Measurements from ENCODE around the gene DLG1.
"Not testable (repeated sequence)": the region's sequence is repeated elsewhere in the genome, so short reads cannot be mapped to it uniquely, and the experiment has no call there.

The DLG1 gene

GRCh38 chr3:197239857-197240256, 58.6 kb downstream of the DLG1 start:
- no peak for DNase-seq

- no peak for DNase-seq
These were observed 59.6 kb downstream of the DLG1 start for GRCh38 chr3:197238842-197239241.

GRCh38 chr3:197237897-197238296, 60.5 kb downstream of the DLG1 start:
- DNase-seq = no peak

GRCh38 chr3:197236362-197236761, 62.0 kb downstream of the DLG1 start:
- no peak for DNase-seq

DNA sequence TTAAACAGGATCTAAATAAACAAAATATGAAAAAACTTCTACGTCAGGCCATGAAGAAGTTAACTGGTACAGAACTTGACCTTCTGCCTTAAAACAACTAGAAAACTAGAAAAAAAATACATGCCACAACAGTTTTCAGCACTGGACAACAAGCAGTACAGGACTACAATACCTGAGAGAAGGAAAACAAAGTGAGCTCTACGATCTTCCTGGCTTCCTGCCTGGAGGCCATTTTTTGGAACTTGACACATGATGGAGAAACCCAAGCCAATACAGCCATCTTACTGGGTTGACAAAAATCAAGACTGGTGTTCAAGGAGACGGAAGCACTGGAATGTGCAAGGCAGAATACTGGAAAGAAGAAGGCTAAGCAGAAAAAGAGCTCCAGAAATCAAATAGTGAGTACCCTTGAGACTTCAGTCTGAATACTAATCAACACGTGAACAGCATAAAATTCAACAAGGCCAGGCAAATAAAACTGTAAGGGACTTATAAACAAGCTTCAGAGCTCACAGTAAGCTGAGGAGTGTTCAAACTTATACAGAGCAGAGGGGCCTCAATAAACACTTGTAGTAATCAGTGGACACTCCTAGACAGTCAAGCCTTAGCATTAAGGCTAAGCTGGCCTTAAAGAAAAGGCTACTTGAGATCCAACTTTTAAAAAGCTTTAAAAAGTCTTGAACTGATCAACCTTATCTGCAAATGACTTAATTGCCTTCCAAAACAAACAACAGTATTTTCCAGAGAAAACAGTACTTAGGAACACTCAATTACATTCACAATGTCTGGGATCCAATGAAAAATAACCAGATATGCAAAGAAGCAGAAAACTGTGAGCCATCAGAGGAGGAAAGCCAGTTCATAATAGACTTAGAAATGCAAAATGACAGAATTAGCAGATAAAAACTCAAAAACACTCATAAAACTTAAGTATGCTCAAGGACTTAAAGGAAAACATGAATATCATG, 63.2 kb downstream of the DLG1 start:
- DNase-seq = no peak

DNA sequence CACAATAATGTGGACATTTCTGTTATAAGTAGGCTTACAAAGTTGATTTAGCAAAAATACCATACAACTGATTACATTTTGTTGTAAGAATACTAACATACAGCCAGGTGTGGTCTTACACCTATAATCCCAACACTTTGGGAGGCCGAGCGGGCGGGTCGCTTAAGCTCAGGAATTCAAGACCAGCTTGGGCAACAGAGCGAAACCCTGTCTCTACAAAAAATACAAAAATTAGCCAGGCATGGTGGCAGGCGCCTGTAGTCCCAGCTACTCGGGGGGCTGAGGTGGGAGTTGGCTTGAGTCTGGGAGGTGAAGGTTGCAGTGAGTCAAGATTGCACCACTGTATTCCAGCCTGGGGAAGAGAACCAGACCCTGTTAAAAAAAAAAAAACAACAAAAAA, 67.1 kb downstream of the DLG1 start:
- DNase-seq = no peak

DNA sequence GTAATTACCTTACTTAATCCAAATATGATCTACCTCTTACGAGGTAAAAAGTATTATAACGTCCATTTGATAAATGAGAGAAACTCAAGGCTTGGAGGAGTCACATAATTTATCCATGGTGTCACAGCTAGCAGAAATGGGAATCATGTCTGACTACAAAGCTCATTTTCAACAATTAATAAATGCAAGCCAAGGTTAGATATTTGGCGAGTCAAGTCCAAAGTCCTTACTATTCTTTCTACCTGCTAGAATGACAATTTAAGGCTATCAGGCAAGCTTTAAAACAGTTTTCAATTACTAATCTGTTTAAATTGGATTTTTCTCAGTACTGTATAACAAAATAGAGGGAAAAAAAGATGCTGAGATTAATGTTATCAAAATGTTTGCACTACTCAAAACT, 68.6 kb downstream of the DLG1 start:
- DNase-seq = no peak

DNA sequence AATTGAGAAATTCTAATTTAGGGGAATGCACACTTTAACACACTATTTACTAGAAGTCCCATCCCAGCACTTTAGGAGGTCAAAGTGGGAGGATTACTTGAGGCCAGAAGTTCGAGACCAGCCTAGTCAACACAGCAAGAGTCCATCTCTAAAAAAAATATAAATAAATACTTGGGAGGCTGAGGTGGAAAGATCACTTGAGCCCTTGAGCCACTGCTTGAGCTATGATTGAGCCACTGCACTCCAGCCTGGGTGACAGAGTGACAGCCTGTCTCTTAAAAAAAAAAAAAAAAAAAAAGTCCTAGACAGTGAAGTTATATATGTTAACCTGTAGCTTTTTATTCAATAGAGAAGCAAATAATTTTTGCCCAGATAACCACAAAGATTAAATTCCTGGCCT, 69.2 kb downstream of the DLG1 start:
- DNase-seq = no peak

GRCh38 chr3:197227780-197228574, 70.4 kb downstream of the DLG1 start:
- no peak for DNase-seq

GRCh38 chr3:197226179-197226578, 72.2 kb downstream of the DLG1 start:
- DNase-seq = no peak

DNA sequence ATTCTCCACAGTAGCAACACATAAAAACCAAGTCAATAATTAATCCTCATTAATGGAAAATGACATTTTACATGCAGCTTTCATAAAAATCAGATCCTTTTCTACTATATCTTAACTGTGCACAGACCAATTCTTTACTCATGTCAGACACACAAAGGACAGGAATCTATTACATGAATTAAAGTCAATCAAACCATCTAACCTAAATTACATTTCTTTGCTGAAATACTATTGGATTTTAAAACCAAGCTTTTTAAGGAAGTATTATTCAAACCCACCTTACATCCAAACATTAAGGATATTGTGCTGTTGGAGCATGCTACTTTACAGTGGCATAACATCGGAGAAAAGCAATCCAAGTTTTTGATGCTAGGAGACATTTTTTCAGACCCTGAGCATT, 72.8 kb downstream of the DLG1 start:
- no peak for DNase-seq

DNA sequence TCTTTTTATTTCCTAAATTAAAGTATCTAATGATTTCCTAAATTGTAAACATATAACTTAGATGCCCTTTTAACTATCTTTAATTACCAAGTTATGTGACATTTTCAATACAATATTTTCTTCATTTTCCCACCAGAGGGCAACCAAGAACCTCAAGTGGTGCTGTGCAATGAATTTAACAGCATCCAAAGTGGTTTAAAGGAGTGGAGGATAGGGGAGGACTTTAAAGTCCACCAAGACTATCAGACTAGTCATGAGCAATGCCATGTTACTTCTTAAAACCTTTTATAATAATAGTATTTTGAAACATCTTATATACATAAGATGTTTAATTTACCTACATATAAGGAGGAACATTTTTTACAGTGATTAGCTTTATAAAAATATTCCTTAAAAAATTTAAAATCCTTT, 74.4 kb downstream of the DLG1 start:
- DNase-seq = peak; percentile 80

DNA sequence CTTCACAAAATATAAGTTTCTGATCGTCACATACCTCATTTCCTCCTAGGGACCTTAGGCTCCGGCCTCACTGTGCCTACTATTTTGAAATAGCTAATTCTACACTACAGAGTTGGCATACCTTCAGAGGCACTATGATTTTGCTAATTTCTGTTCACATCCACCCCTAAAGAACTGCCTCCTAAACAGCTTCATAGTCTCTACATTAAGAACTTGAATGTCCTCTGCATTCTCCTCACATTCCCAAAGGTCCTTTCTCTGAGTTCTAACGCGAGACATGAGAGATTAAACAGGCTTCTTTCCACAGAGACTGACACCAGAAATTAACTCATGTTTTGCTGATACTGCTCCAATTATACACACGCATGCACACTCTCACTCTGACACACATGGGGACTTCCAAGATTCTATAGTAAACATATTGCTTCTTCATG, 75.5 kb downstream of the DLG1 start:
- DNase-seq = peak; percentile 34

GRCh38 chr3:197219619-197220018, 78.8 kb downstream of the DLG1 start:
- no peak for DNase-seq

GRCh38 chr3:197218210-197218609, 80.2 kb downstream of the DLG1 start:
- DNase-seq = peak; percentile 28

DNA sequence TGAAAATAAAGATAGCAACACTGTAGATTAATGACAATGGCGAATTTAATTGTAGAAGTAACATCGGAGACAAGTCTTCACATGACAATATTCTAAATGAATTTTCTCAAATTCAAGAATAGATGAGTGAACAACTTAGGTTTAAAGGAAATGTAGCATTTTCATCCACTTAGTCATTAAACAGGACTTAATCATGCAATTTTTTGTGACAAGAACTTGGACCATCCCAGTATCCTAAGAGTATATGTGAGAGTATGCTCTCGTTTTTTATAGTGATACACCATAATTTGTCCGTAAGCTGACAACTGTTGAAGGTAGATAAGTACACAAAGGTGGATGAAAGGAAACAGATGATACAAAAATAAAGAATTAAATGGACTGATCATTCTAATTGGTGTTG, 81.5 kb downstream of the DLG1 start:
- no peak for DNase-seq

GRCh38 chr3:197216169-197216860, 82.1 kb downstream of the DLG1 start:
- no peak for DNase-seq

DNA sequence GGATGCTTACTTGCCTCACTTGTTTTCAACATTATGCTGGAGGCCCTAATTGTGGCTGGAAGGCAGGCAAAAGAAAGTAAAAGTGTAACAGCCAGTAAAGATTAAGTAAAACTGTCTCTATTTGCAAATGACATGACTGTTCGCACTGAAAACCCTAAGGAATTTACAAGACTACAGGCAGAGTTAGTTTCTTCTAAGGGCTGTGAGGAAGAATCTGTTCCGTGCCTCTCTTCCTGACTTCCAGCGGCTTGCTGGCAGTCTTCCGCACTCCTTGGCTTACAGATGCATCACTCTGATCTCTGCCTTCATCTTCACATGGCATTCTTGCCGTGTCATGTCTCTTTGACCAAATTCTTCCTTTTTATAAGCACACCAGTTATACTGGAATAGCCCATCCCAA, 86.1 kb downstream of the DLG1 start:
- DNase-seq = no peak

DNA sequence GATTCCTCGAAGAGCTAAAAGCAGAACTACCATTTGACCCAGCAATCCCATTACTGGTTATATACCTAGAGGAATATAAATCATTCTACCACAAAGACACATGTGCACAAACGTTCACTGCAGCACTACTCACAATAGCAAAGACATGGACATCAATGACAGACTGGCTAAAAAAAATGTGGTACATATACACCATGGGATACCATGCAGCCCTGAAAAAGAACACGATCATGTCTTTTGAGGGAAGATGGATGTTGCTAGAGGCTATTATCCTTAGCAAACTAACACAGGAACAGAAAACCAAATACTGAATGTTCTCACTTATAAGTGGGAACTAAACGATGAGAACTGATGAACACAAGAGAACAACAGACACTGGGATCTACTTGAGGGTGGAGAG, 86.7 kb downstream of the DLG1 start:
- not testable (repeated sequence) for DNase-seq

DNA sequence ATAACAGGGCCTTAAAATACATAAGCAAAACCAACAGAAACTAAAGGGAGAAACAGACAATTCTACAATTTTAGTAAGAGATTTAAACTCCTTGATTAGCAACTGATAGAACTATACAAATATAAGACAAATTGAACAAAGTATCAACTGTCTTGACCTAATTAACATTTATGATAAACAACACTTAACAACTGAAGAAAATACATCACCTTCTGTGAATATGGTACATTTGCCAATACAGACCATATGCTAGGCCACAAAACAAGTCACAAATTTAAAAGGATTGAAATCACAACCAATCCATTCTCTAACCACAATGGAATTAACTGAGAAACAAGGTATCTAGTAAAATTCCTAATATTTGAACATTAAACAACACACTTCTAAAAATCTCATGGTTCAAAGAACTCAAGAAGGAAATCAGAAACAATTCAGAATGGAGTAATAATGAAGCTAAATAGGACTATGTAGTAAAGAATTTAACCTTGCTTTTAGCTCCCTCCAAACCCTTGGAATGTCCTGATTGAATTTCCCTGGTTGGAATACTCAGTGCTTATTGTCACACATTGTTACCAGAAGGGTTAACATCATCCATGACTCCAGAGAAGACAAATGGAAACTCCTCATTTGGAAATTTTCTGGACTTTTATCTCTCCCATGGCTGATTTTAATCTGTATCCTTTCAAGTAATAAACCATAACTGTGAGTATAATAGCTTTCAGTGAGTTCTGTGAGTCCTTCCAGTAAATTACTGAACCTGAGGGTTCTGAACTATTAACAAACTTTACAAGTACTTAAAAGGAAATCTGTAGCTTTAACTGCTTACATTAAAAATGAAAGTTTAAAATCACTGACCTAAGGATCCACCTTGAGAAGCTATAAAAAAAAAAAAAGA, 88.8 kb downstream of the DLG1 start:
- DNase-seq = no peak

GRCh38 chr3:197206913-197207312, 91.5 kb downstream of the DLG1 start:
- DNase-seq = no peak

DNA sequence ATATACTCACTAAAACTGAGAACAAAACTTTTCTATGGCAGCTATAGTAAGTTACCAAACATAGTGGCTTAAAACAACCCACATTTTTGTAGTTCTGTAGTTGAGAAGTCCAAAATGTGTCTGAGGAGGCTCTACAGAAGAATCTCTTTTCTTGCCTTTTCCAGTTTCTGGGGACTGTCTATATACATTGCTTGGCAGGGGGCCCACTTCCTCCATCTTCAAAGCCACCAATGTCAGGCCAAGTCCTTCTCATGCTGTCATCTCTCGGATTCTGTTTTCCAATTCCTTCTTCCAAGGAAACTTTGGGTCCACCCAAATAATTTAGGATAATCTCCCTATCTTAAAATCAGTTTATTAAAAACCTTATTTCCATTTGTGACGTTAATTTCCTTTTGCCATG, 92.7 kb downstream of the DLG1 start:
- peak; percentile 27 for DNase-seq

Data from hematopoietic multipotent progenitor cell treated with erythropoietin and hydrocortisone succinate and interleukin-3 and kit ligand, for 6 days (in vitro differentiated cells).